ENCODE measurements around the gene VIPR1.
A peak's percentile ranks its signal among the peaks of the same experiment; 100 is the strongest.
"Not testable (repeated sequence)": the region's sequence is repeated elsewhere in the genome, so short reads cannot be mapped to it uniquely, and the experiment has no call there.

The VIPR1 gene

GRCh38 chr3:42572278-42572677 lies 69.8 kb downstream of the VIPR1 start:
- Histone ChIP-seq H3F3A (ENCODE audit: control insufficient read depth, insufficient read depth) (no peaks in the 10 kb centered on the region), H3K27me3 (ENCODE audit: control insufficient read depth, low read length) (no peaks in the 10 kb centered on the region), H4K20me1 (ENCODE audit: control insufficient read depth, insufficient read depth, low read depth, low read length) (0 out of 2 replicates have a peak, but pooled peaks cover 2% of the 10 kb centered on the region), H3K4me3 (ENCODE audit: low read length) (no peak overlapping the region), H3K9me2 (replicated peaks; ENCODE audit: control insufficient read depth, low read length) (no peaks in the 10 kb centered on the region), H3K4me1 (ENCODE audit: control insufficient read depth, low read length) (no peaks in the 10 kb centered on the region), H3K79me2 (ENCODE audit: control insufficient read depth, low read length) (peaks cover 66% of the 10 kb centered on the region), H3K4me2 (ENCODE audit: low read length) (no peak overlapping the region), H3K36me3 (ENCODE audit: control insufficient read depth, low read length) (peaks cover 61% of the 10 kb centered on the region), H3K27ac (ENCODE audit: low read depth, low read length) (no peak overlapping the region), H3K9me3 (ENCODE audit: control insufficient read depth, insufficient read depth, low read length) (peaks cover 9% of the 10 kb centered on the region)
- TF ChIP-seq, protein P1, sequence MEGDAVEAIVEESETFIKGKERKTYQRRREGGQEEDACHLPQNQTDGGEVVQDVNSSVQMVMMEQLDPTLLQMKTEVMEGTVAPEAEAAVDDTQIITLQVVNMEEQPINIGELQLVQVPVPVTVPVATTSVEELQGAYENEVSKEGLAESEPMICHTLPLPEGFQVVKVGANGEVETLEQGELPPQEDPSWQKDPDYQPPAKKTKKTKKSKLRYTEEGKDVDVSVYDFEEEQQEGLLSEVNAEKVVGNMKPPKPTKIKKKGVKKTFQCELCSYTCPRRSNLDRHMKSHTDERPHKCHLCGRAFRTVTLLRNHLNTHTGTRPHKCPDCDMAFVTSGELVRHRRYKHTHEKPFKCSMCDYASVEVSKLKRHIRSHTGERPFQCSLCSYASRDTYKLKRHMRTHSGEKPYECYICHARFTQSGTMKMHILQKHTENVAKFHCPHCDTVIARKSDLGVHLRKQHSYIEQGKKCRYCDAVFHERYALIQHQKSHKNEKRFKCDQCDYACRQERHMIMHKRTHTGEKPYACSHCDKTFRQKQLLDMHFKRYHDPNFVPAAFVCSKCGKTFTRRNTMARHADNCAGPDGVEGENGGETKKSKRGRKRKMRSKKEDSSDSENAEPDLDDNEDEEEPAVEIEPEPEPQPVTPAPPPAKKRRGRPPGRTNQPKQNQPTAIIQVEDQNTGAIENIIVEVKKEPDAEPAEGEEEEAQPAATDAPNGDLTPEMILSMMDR (IDR thresholded peaks at IDR 0.05; ENCODE audit: low read depth, low read length, poor library complexity, severe bottlenecking): peak; percentile 74
- TF ChIP-seq EZH2phosphoT487 (IDR thresholded peaks at IDR 0.05; ENCODE audit: borderline replicate concordance, low read length): no peak

GRCh38 chr3:42575137-42575741 lies 72.8 kb downstream of the VIPR1 start:
- Histone ChIP-seq H3K4me1 (ENCODE audit: control insufficient read depth, low read length) (peaks cover 7% of the 10 kb centered on the region), H3K4me2 (ENCODE audit: low read length) (no peak overlapping the region), H3K27me3 (ENCODE audit: control insufficient read depth, low read length) (no peaks in the 10 kb centered on the region), H3F3A (ENCODE audit: control insufficient read depth, insufficient read depth) (no peaks in the 10 kb centered on the region), H3K79me2 (ENCODE audit: control insufficient read depth, low read length) (peaks cover 79% of the 10 kb centered on the region), H3K27ac (ENCODE audit: low read depth, low read length) (no peak overlapping the region), H4K20me1 (ENCODE audit: control insufficient read depth, insufficient read depth, low read depth, low read length) (no peaks in the 10 kb centered on the region), H3K9me3 (ENCODE audit: control insufficient read depth, insufficient read depth, low read length) (peaks cover 9% of the 10 kb centered on the region), H3K36me3 (ENCODE audit: control insufficient read depth, low read length) (peaks cover 52% of the 10 kb centered on the region), H3K9me2 (replicated peaks; ENCODE audit: control insufficient read depth, low read length) (no peaks in the 10 kb centered on the region), H3K4me3 (ENCODE audit: low read length) (no peak overlapping the region)
- TF ChIP-seq, protein P1 (IDR thresholded peaks at IDR 0.05; ENCODE audit: low read depth, low read length, poor library complexity, severe bottlenecking): no peak
- no peak for TF ChIP-seq EZH2phosphoT487 (IDR thresholded peaks at IDR 0.05; ENCODE audit: borderline replicate concordance, low read length)

GRCh38 chr3:42578054-42578453 lies 75.6 kb downstream of the VIPR1 start:
- no peaks in the 10 kb centered on the region for H3F3A ChIP-seq (ENCODE audit: control insufficient read depth, insufficient read depth)
- no peak overlapping the region for H3K4me3 ChIP-seq (ENCODE audit: low read length)
- H4K20me1 ChIP-seq (ENCODE audit: control insufficient read depth, insufficient read depth, low read depth, low read length): no peaks in the 10 kb centered on the region
- no peak overlapping the region for H3K4me2 ChIP-seq (ENCODE audit: low read length)
- TF ChIP-seq, protein P1 (IDR thresholded peaks at IDR 0.05; ENCODE audit: low read depth, low read length, poor library complexity, severe bottlenecking): no peak
- TF ChIP-seq EZH2phosphoT487 (IDR thresholded peaks at IDR 0.05; ENCODE audit: borderline replicate concordance, low read length): no peak
- no peaks in the 10 kb centered on the region for H3K9me2 ChIP-seq (replicated peaks; ENCODE audit: control insufficient read depth, low read length)
- H3K79me2 ChIP-seq (ENCODE audit: control insufficient read depth, low read length): peaks cover 77% of the 10 kb centered on the region
- peaks cover 46% of the 10 kb centered on the region for H3K36me3 ChIP-seq (ENCODE audit: control insufficient read depth, low read length)
- no peak overlapping the region for H3K27ac ChIP-seq (ENCODE audit: low read depth, low read length)
- peaks cover 22% of the 10 kb centered on the region for H3K4me1 ChIP-seq (ENCODE audit: control insufficient read depth, low read length)
- H3K27me3 ChIP-seq (ENCODE audit: control insufficient read depth, low read length): no peaks in the 10 kb centered on the region
- peaks cover 9% of the 10 kb centered on the region for H3K9me3 ChIP-seq (ENCODE audit: control insufficient read depth, insufficient read depth, low read length)

DNA sequence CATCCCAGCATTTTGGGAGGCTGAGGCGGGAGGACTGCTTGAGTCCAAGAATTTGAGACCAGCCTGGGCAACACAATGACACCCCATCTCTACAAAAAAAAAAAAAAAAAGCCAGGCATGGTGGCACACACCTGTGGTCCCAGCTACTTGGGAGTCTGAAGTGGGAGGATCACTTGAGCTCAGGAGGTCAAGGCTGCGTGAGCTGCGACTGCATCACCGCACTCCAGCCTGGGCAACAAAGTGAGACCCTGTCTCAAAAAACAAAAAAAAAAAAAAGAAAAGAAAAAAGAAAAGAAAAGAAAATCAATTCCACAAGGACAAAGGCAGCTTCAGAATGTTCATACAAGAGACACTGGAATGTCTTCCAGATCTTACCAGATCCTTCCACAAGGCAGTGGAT lies 76.9 kb downstream of the VIPR1 start:
- not testable (repeated sequence) for H3F3A ChIP-seq (ENCODE audit: control insufficient read depth, insufficient read depth); H3K4me3 ChIP-seq (ENCODE audit: low read length); H3K27me3 ChIP-seq (ENCODE audit: control insufficient read depth, low read length); H3K9me2 ChIP-seq (replicated peaks; ENCODE audit: control insufficient read depth, low read length); H3K27ac ChIP-seq (ENCODE audit: low read depth, low read length); H3K9me3 ChIP-seq (ENCODE audit: control insufficient read depth, insufficient read depth, low read length); H4K20me1 ChIP-seq (ENCODE audit: control insufficient read depth, insufficient read depth, low read depth, low read length)
- peaks cover 77% of the 10 kb centered on the region for H3K79me2 ChIP-seq (ENCODE audit: control insufficient read depth, low read length)
- H3K36me3 ChIP-seq (ENCODE audit: control insufficient read depth, low read length): peaks cover 35% of the 10 kb centered on the region
- H3K4me1 ChIP-seq (ENCODE audit: control insufficient read depth, low read length): peaks cover 29% of the 10 kb centered on the region
- H3K4me2 ChIP-seq (ENCODE audit: low read length): peak overlapping the region; percentile 91

Measured in DOHH2 (cell line).